ENCODE results near the gene ZYX. TPM values are rescaled to one million over a fixed set of nuclear protein-coding genes. Genes with fewer than 3 reads are reported as not detected.
A peak's percentile ranks its signal among the peaks of the same experiment; 100 is the strongest.

The ZYX gene
- total and polyA plus RNA-seq, 9 of the 15 experiments (the other 6 are each of a cell fraction or from before 2014, with no cell fraction given), result 1.8 to 130 (median 15.7) TPM

DNA sequence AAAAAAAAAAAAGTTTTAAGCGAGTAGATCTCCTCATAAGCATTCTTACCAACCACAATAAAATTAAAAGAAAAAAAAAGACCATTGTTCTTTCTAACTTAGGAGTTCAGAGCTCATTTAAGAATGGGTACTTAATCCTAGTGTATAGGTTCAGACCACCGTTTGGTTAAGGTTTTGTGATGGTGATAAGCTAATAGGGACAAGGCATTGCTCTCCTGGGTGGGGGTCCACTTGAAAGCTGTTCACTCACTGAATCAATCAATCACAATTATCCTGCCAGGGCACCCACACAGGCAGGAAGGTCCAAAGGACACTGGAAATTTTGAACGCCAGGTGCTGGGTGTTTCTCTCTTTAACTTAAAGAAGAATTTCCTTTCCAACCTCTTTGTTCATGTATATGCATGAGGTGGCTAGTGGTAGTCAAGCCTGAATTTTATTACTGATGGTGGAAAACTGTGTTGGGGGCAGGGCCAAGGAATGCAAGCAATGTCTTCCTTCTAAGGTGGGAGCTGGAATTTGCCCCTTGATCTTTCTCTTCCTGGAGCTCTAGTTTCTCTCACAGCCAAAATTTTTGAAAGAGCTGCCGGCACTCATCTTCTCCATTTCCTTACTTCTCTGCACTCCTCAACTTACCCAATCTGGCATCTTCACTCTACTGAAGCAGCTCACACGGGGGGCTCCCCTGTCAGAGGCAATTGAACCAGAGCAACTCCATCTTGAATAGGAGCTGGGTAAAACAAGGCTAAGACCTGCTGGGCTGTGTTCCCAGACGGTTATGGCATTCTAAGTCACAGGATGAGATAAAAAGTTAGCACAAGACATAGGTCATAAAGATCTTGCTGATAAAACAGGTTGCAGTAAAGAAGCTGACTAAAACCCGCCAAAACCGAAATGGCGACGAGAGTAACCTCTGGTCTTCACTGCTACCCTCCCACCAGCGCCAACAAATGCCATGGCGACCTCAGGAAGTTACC lies 11.2 kb upstream of the ZYX start (continued):
- TF ChIP-seq CBX2 (IDR thresholded peaks at IDR 0.05; ENCODE audit: insufficient read depth, low read length, poor library complexity, severe bottlenecking), result no peak
- peak; percentile 88; the same call in 1 of the 2 replicates for TF ChIP-seq SLC30A9 (CRISPR knock-in tag; IDR thresholded peaks at IDR 0.05)
- TF ChIP-seq ZNF76 (CRISPR knock-in tag; IDR thresholded peaks at IDR 0.05; ENCODE audit: borderline replicate concordance), result peak; percentile 99
- TF ChIP-seq, protein P1, sequence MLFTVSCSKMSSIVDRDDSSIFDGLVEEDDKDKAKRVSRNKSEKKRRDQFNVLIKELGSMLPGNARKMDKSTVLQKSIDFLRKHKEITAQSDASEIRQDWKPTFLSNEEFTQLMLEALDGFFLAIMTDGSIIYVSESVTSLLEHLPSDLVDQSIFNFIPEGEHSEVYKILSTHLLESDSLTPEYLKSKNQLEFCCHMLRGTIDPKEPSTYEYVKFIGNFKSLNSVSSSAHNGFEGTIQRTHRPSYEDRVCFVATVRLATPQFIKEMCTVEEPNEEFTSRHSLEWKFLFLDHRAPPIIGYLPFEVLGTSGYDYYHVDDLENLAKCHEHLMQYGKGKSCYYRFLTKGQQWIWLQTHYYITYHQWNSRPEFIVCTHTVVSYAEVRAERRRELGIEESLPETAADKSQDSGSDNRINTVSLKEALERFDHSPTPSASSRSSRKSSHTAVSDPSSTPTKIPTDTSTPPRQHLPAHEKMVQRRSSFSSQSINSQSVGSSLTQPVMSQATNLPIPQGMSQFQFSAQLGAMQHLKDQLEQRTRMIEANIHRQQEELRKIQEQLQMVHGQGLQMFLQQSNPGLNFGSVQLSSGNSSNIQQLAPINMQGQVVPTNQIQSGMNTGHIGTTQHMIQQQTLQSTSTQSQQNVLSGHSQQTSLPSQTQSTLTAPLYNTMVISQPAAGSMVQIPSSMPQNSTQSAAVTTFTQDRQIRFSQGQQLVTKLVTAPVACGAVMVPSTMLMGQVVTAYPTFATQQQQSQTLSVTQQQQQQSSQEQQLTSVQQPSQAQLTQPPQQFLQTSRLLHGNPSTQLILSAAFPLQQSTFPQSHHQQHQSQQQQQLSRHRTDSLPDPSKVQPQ (CRISPR knock-in tag; IDR thresholded peaks at IDR 0.05; ENCODE audit: borderline replicate concordance), result peak; percentile 93
- TF ChIP-seq CREM (IDR thresholded peaks at IDR 0.05; ENCODE audit: low read depth), result no peak
- TF ChIP-seq ZNF707 (CRISPR knock-in tag; conservative IDR thresholded peaks at IDR 0.05), result peak; percentile 72; the same call in 1 of the 2 replicates
- no peak for TF ChIP-seq PHF21A (IDR thresholded peaks at IDR 0.05; ENCODE audit: borderline replicate concordance, low read depth)
- TF ChIP-seq, protein P2, sequence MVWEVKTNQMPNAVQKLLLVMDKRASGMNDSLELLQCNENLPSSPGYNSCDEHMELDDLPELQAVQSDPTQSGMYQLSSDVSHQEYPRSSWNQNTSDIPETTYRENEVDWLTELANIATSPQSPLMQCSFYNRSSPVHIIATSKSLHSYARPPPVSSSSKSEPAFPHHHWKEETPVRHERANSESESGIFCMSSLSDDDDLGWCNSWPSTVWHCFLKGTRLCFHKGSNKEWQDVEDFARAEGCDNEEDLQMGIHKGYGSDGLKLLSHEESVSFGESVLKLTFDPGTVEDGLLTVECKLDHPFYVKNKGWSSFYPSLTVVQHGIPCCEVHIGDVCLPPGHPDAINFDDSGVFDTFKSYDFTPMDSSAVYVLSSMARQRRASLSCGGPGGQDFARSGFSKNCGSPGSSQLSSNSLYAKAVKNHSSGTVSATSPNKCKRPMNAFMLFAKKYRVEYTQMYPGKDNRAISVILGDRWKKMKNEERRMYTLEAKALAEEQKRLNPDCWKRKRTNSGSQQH (CRISPR knock-in tag; IDR thresholded peaks at IDR 0.05), result 0 out of 2 replicates have a peak, but pooled peaks have one; percentile 77
- TF ChIP-seq, protein P3, sequence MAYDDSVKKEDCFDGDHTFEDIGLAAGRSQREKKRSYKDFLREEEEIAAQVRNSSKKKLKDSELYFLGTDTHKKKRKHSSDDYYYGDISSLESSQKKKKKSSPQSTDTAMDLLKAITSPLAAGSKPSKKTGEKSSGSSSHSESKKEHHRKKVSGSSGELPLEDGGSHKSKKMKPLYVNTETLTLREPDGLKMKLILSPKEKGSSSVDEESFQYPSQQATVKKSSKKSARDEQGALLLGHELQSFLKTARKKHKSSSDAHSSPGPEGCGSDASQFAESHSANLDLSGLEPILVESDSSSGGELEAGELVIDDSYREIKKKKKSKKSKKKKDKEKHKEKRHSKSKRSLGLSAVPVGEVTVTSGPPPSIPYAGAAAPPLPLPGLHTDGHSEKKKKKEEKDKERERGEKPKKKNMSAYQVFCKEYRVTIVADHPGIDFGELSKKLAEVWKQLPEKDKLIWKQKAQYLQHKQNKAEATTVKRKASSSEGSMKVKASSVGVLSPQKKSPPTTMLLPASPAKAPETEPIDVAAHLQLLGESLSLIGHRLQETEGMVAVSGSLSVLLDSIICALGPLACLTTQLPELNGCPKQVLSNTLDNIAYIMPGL (CRISPR knock-in tag; IDR thresholded peaks at IDR 0.05), result no peak
- no peak for TF ChIP-seq ESRRA (IDR thresholded peaks at IDR 0.05; ENCODE audit: borderline replicate concordance, low read depth)
- TF ChIP-seq, protein P4, sequence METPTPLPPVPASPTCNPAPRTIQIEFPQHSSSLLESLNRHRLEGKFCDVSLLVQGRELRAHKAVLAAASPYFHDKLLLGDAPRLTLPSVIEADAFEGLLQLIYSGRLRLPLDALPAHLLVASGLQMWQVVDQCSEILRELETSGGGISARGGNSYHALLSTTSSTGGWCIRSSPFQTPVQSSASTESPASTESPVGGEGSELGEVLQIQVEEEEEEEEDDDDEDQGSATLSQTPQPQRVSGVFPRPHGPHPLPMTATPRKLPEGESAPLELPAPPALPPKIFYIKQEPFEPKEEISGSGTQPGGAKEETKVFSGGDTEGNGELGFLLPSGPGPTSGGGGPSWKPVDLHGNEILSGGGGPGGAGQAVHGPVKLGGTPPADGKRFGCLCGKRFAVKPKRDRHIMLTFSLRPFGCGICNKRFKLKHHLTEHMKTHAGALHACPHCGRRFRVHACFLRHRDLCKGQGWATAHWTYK (CRISPR knock-in tag; IDR thresholded peaks at IDR 0.05), result peak; percentile 98
- no peak for TF ChIP-seq SUPT5H (IDR thresholded peaks at IDR 0.05)
- TF ChIP-seq ZNF384 (IDR thresholded peaks at IDR 0.05; ENCODE audit: low read depth, low read length), result no peak
- TF ChIP-seq TSC22D4 (tag; IDR thresholded peaks at IDR 0.05), result no peak
- 0 out of 2 replicates have a peak, but pooled peaks have one; percentile 54 for TF ChIP-seq STAT5B (CRISPR knock-in tag; IDR thresholded peaks at IDR 0.05)
- TF ChIP-seq ELF1 (tag; IDR thresholded peaks at IDR 0.05), result peak; percentile 25; the same call in 1 of the 2 replicates
- TF ChIP-seq, protein P5, sequence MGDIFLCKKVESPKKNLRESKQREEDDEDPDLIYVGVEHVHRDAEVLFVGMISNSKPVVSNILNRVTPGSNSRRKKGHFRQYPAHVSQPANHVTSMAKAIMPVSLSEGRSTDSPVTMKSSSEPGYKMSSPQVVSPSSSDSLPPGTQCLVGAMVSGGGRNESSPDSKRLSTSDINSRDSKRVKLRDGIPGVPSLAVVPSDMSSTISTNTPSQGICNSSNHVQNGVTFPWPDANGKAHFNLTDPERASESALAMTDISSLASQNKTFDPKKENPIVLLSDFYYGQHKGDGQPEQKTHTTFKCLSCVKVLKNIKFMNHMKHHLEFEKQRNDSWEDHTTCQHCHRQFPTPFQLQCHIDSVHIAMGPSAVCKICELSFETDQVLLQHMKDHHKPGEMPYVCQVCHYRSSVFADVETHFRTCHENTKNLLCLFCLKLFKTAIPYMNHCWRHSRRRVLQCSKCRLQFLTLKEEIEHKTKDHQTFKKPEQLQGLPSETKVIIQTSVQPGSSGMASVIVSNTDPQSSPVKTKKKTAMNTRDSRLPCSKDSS (IDR thresholded peaks at IDR 0.05; ENCODE audit: low read depth, partially characterized antibody), result no peak

Data from K562 (cell line).